K562 treated with DMSO at 1 percent for 24 hours (cell line): ENCODE measurements around the gene TBC1D26. TPM values are rescaled to one million over a fixed set of nuclear protein-coding genes. Genes with fewer than 3 reads are reported as not detected.

ENCODE experiments used
- total RNA-seq: library from RNA; unstranded; fragments of 300-600 nt; gene quantifications from 2 replicates; pipeline ENCODE4 v1.2.3, GENCODE V29; 2022; ENCODE audit warnings: low read depth; ENCODE audit not compliant: insufficient read depth

Gene TBC1D26
- total RNA-seq: not detected in 2 replicates

DNA sequence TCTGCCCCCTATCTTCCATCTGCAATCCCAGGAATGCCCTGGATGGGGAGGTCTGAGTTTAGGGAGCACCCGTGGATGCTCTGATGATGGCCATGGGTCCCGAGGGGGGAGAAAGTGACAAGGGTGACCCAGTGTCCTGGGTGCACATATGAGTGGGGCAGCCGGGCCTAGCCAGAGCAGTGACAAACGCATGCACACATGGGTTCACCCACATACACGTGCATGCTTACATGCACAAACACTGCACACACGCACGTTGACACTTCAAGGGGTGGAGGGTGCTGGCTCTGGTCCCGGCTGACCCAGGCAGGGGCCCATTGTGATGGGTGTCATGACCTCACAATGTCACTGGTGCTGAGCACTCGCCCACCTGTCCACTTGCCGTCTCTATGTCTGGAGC, at the start of gene TBC1D26:
Gene TBC1D26, plus strand, starts transcription at position 384 of the 400 bp plus-strand sequence. CDS start 3,066 bp downstream, outside the sequence.

GRCh38 chr17:15683824-15684478, 48.1 kb upstream of the TBC1D26 start, which contains the start of gene TRIM16:
Gene TRIM16 (minus strand): TSS chr17:15684311. CDS start chr17:15651609, 32,702 bp downstream.

DNA sequence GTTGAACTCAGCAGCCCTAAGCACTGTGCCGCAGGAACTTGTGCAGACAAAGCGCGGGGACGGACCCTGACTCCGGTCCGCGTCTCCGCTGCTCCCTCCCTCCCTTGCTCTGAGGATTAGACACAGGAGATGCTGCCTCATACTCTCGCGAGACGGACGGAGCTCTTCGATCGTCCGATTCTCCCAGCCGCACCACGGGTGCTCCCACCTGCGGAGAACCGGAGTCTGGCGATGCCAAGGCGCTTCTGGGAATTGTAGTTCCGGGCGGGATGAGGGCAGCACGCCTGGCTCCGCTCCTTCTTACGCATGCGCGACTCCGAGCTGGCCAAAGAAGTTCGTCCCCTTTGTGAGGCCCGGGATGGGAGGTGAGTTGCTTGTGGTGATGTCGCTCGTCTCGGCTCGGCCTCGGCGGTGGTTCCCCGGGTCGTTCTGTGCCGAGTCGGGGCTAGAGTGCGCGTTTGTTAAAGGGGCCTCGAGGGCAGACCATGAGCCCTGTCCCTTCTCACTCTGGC, 32.6 kb upstream of the TBC1D26 start, which contains the start of gene ZNF286A:
Gene ZNF286A, plus strand, starts transcription at position 340 of the 512 bp plus-strand sequence. CDS start 578 bp downstream, outside the sequence.

Other genes with a start within 250 kb of the TBC1D26 start
- gene TVP23C, start 168.8 kb upstream of the TBC1D26 start, total RNA-seq: 2.2 and 3.9 TPM in 2 replicates
- not detected in 2 replicates for gene FBXW10B, start 112.6 kb upstream of the TBC1D26 start, total RNA-seq
- 9.5 and 13.8 TPM in 2 replicates for gene TRIM16, start 48.0 kb upstream of the TBC1D26 start, total RNA-seq
- 4.1 and 5.3 TPM in 2 replicates for gene ZNF286A, start 32.5 kb upstream of the TBC1D26 start, total RNA-seq
- gene ADORA2B, start 212.8 kb downstream of the TBC1D26 start, total RNA-seq: 7.3 and 9.6 TPM in 2 replicates